Skin epidermis (tissue), 12 donors: ENCODE results near the gene SULT1C2.

Source experiments
- H3K27ac ChIP-seq, 21 experiments: fragments of 200-600 bp; sonication (generic) in 11 of 21; one replicate each; pipeline ENCODE4 v1.5.0; 2020; ENCODE audit warnings: mild to moderate bottlenecking in 3 of 21, inconsistent platforms in 2 of 21, moderate library complexity in 2 of 21
- H3K4me3 ChIP-seq, 7 experiments: fragments of 200-600 bp; sonication (generic) in 2 of 7; one replicate each; pipeline ENCODE4 v1.5.0; 2020; ENCODE audit warnings: inconsistent platforms in 2 of 7, mild to moderate bottlenecking in 2 of 7, moderate library complexity in 1 of 7

The SULT1C2 gene

GRCh38 chr2:108285616-108286015 lies 3.1 kb upstream of the SULT1C2 start:
- no peak overlapping the region for H3K27ac ChIP-seq
- no peak overlapping the region for H3K4me3 ChIP-seq

- H3K27ac ChIP-seq = no peak overlapping the region
- H3K4me3 ChIP-seq = no peak overlapping the region
These were observed 1.5 kb upstream of the SULT1C2 start for GRCh38 chr2:108287169-108287568.

DNA sequence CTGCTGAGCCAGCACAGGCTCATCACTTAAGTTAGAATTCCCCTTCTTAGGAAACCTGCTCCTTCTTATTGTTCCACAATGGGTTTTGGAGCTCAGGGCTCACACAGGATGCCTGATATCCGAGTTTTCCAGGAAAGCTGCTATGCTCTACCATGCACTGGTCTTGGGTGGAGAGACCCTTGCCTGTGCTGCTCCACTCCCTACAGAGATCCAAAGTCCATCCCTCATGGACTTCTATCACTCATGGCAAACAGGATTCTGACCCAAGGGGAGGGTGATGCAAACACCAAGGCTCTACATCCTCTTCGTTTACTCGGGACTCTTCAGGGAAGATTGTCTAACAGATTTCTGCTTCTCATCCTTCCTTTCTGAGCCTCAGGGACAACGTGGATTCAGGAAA lies 5.2 kb downstream of the SULT1C2 start:
- H3K27ac ChIP-seq = no peak overlapping the region
- H3K4me3 ChIP-seq = no peak overlapping the region

DNA sequence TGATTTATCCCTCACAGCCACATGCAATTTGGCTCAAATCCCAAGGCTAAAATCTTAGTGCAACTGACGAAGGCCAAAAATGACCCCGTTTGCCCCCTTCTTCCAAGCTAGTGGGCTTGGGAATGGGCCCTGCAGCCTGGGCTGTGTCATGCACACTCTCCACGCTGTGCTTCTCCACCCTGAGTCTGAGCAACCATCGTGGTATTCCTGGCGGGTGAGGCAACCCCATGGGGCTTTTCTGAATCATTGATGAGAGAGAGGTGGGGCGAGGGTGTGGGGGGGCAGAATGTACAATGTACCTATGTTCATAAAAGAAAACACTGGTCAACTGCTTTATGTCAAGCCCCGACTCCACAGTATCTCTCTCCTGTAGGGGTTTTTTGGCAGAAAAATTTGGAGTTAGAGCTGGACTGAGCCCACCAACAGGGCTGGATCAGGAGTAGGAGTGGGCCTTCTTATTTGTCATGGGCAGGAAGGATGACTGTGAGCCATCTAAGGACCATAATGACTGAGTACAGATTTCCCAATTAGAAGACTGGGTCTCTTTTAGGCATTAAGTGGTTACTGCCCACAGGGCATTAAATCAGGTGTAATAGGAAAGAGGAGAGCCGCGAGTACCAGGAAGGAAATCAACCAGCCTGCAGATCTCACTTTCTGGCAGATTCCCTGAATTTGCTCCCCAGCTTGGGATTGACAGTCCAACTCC lies 8.9 kb downstream of the SULT1C2 start:
- Histone ChIP-seq H3K27ac (no peak overlapping the region), H3K4me3 (no peak overlapping the region)

GRCh38 chr2:108301558-108301957 lies 12.9 kb downstream of the SULT1C2 start:
- H3K4me3 ChIP-seq = no peak overlapping the region
- no peak overlapping the region for H3K27ac ChIP-seq

DNA sequence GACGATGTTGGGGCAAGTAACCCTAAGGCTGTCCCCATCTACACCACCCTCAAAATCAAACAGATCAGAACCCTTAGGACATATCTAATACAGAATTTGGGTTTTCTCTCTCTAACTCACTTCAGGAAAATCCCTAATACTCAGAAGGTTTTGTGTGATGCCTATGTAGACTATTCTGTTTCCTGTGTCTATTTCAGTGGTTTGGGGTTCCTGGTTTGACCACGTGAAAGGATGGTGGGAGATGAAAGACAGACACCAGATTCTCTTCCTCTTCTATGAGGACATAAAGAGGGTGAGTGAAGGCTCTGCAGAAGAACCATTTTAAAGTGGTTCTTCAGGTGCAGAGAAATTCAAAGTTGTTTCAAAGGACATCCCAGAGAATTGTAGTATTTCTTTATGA lies 16.3 kb downstream of the SULT1C2 start:
- Histone ChIP-seq H3K27ac (no peak overlapping the region), H3K4me3 (no peak overlapping the region)

GRCh38 chr2:108305901-108306300 lies 17.2 kb downstream of the SULT1C2 start:
- Histone ChIP-seq H3K4me3 (no peak overlapping the region), H3K27ac (no peak overlapping the region)

- H3K27ac ChIP-seq = no peak overlapping the region
These were observed 21.2 kb downstream of the SULT1C2 start for GRCh38 chr2:108309903-108310302.

GRCh38 chr2:108314586-108315296 lies 26.0 kb downstream of the SULT1C2 start:
- Histone ChIP-seq H3K4me3 (no peak overlapping the region), H3K27ac (no peak overlapping the region)

More at GRCh38 chr2:108309903-108310302, 21.2 kb downstream of the SULT1C2 start:
- H3K4me3 ChIP-seq = no peak overlapping the region

GRCh38 chr2:108315444-108315934 lies 26.8 kb downstream of the SULT1C2 start:
- Histone ChIP-seq H3K4me3 (no peak overlapping the region), H3K27ac (no peak overlapping the region)

DNA sequence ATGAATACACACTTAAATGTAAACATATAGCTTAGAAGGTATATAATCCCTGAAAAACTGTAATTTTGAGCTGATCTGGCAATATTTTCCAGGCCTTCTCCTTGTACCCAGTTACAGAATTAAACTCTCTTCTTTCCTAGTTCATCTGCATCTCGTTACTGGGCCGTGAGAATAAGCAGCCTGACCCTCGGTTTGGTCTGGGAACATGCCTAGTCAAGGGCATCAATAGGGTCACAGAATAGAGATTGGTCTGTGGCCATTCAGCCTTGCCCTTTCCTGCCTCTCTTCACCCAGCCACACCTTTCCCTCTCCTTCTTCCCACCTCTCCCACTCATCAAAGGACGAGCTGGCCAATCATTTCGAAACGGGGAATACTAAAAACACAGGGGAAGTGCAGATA lies 27.3 kb downstream of the SULT1C2 start:
- Histone ChIP-seq H3K4me3 (no peak overlapping the region), H3K27ac (no peak overlapping the region)

DNA sequence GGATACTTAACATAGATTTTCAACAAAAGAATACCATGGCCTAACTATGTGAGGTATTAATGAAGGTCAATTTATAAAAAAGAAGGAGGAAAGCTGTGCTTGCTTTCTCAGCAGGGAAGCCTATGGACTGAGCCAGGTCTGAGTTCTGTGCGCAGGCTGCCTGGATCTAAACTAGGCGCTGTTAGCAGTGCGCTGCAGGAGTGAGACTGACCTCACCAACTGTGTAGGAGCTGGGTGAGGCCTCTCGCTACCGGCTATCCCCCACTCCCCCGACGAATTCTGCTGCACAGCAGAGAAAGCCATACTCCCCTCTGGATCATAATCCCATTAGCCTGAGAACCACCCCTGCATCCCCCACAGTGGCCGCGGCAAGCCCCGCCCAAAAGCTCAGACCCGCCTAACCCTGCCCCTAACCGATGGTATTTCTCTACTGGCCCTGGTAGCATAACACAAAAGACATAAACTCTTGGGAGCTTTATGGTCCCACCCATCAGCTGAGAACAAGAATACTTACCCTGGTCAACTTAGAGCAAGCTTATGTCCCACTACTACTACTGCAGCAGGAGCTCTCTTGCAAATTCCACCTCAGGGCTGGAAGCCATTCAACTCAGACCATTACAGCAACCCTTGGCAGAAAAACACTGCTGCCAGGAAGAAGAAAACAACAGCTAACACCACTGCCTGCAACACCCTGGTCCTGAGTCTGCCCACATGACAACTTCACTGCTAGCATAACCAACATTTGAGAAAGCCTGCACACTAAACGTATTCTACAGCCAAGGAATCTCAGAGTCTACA lies 28.0 kb downstream of the SULT1C2 start:
- H3K4me3 ChIP-seq = no peak overlapping the region
- H3K27ac ChIP-seq = no peak overlapping the region

GRCh38 chr2:108320326-108320922 lies 31.7 kb downstream of the SULT1C2 start:
- Histone ChIP-seq H3K4me3 (no peak overlapping the region), H3K27ac (no peak overlapping the region)

DNA sequence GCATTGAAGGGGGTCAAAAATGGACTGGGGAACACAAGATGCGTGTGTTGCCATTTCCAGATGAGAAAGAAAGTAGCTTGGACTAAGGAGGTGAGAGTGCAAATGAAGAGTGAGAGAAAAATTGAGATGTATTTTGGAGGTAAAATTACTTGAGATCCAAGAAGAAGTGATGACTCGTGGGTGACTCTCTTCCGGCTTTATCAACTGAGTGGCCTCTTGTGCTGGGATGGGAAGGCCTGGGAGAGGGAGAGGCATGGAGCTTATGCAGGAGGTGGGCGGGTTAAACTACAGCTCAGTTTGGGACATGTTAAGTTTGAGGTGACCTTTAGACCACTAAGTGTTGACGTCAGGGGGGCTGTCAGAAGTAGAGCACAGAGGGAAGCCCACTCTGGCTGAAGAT lies 34.9 kb downstream of the SULT1C2 start:
- Histone ChIP-seq H3K27ac (no peak overlapping the region), H3K4me3 (no peak overlapping the region)

- H3K27ac ChIP-seq = no peak overlapping the region
- H3K4me3 ChIP-seq = no peak overlapping the region
These were observed 36.0 kb downstream of the SULT1C2 start for GRCh38 chr2:108324531-108325255.

DNA sequence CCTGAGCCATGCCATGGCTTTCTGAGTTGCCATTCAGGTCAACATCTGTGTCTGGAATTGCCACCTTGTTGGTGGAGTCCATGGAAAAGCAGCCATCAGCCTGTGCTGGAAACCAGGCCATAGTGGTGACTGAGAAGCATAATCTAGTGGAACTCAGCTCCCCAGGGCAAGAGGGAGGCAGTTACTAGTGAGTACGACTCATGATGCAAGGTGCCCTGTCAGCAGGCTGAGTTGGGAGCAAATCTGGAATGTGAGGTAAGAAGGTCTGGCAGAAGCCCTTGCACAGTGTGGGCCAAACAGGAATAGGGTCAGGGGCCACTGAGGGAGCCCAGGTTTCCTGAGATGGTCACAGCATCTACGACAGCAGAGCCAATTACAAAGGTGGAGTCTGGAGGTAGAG lies 37.1 kb downstream of the SULT1C2 start:
- Histone ChIP-seq H3K27ac (no peak overlapping the region), H3K4me3 (no peak overlapping the region)

GRCh38 chr2:108329771-108330170 lies 41.1 kb downstream of the SULT1C2 start:
- H3K27ac ChIP-seq = no peak overlapping the region
- no peak overlapping the region for H3K4me3 ChIP-seq

- H3K4me3 ChIP-seq = no peak overlapping the region
- no peak overlapping the region for H3K27ac ChIP-seq
These were observed 42.3 kb downstream of the SULT1C2 start for GRCh38 chr2:108330979-108331378.

DNA sequence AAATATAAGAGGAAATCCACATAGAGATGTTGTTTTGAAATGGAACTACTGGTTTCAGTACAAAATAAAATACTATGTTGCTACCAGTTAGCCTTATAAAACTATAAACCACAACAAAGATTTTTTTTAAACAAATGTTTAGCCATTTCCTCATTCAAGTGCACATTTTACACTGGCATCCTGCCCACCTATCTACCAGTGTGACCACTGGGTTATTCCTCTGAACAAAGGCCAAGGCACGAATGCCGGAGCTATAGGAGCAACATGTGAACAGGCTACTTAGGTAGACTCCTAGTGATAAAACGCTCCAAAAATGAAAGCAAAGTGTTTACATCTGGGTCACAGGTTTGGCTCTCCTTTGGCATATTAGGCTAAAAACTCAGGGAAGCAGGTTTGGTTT lies 57.3 kb downstream of the SULT1C2 start:
- no peak overlapping the region for H3K27ac ChIP-seq
- H3K4me3 ChIP-seq = no peak overlapping the region

- Histone ChIP-seq H3K27ac (no peak overlapping the region), H3K4me3 (no peak overlapping the region)
These were observed 58.1 kb downstream of the SULT1C2 start for GRCh38 chr2:108346827-108347226.
